Right lobe of liver (tissue), 6 donors: ENCODE data around the gene CORO2B. TPM values are rescaled to one million over a fixed set of nuclear protein-coding genes. Genes with fewer than 3 reads are reported as not detected.

Source experiments
- ATAC-seq, 4 donors: fragments of 200-7000 bp; cut with Tn5 transposase; one replicate each; pipeline ENCODE4 v1.9.1; 2020; ENCODE audit warnings: mild to moderate bottlenecking in 4 of 4, moderate library complexity in 4 of 4
- DNase-seq, 3 donors: peaks; one replicate each; pipeline ENCODE4 v3.0.0-alpha.2; 2020
- H3K27ac ChIP-seq, 3 donors: fragments of 200-600 bp; one replicate each; pipeline ENCODE4 v1.8.0; 2022
- H3K27me3 ChIP-seq, 2 donors: fragments of 200-600 bp; one replicate each; pipeline ENCODE4 v1.8.0; 2022
- H3K36me3 ChIP-seq, 4 donors: fragments of 200-600 bp; sonication (generic) in 1 of 4; one replicate each; pipeline versions ENCODE4 v1.5.1 to v1.8.0; 2017 to 2022; ENCODE audit warnings: control low read depth in 1 of 4
- H3K4me1 ChIP-seq, 4 donors: fragments of 200-600 bp; sonication (generic) in 1 of 4; one replicate each; pipeline versions ENCODE4 v1.5.1 to v1.8.0; 2017 to 2022; ENCODE audit warnings: control low read depth in 1 of 4
- H3K4me3 ChIP-seq, 3 donors: fragments of 200-600 bp; one replicate each; pipeline ENCODE4 v1.8.0; 2022
- H3K9me3 ChIP-seq, 4 donors: fragments of 200-600 bp; sonication (generic) in 1 of 4; one replicate each; pipeline versions ENCODE4 v1.5.1 to v1.8.0; 2017 to 2022; ENCODE audit warnings: control low read depth in 1 of 4
- CTCF ChIP-seq, 4 donors: fragments of 200-600 bp in 3 of 4; fragments of 450-650 bp in 1 of 4; IDR thresholded peaks; one replicate each; pipeline versions ENCODE4 v1.5.1 to v1.8.0; 2016 to 2022; ENCODE audit warnings: antibody characterized with exemption in 4 of 4, mild to moderate bottlenecking in 2 of 4
- POLR2A ChIP-seq: fragments of 450-650 bp; IDR thresholded peaks from one replicate; pipeline ENCODE4 v1.6.1; 2017; ENCODE audit warnings: antibody characterized with exemption, mild to moderate bottlenecking
- WGBS: methylation state at CpG from one replicate; pipeline ENCODE4 v1.1.6; 2018; ENCODE audit warnings: low coverage, low lambda C conversion rate; ENCODE audit not compliant: insufficient coverage; ENCODE audit errors: missing lambda C conversion rate; 5-methylcytosine and 5-hydroxymethylcytosine counted together
- intact Hi-C, 2 donors: fragments of 100-400 bp; cut with DNase I; formaldehyde crosslinking; loops; one replicate each; pipeline versions ENCODE4 v1.11.2 to v1.14.1; 2022
- total RNA-seq, 6 experiments: library from RNA; depleted of rRNA in 2 of 6; stranded (reverse); fragments of >200 nt in 2 of 6; fragmentation: NEBNext Ultra II Directional in 3 of 6; extraction: Animal tissue kit (Norgen Biotek cat#: 25700) in 3 of 6; gene quantifications; one replicate each; pipeline versions ENCODE4 v1.1.0 to v1.2.4, GENCODE V29; 2016 to 2023
- donor health status: DM: no; HTN: yes; CAD: no.
- donor health status: DM: no; HTN: no; CAD: no.
- donor health status: DM: no; HTN: no; CAD: no.
- donor health status: DM: no; HTN: yes; CAD: no.
- donor health status: DM: no; HTN: yes; CAD: no.

The CORO2B gene
- total RNA-seq, 6 experiments from 2014 or later: 0.18 to 0.68 (median 0.41) TPM

- no peaks in the 10 kb centered on the region for H3K9me3 ChIP-seq
- ATAC-seq: no peak
- no peak for DNase-seq
- WGBS: no CpG with 5 or more reads among the region's 2 CpGs
- no peaks in the 10 kb centered on the region for H3K27me3 ChIP-seq
- peaks cover 0 to 13% (median 0%) of the 10 kb centered on the region in 4 donors for H3K4me1 ChIP-seq
- TF ChIP-seq POLR2A (no peak), CTCF (IDR thresholded peaks at IDR 0.05) (no peak)
- H3K27ac ChIP-seq: no peak overlapping the region
- H3K36me3 ChIP-seq: no peaks in the 10 kb centered on the region
- H3K4me3 ChIP-seq: no peak overlapping the region
- intact Hi-C loops: no loop called here
These were observed 38.2 kb downstream of the CORO2B start for GRCh38 chr15:68617001-68617400.

- no peak for TF ChIP-seq POLR2A
- H3K27ac ChIP-seq: no peak overlapping the region
- H3K4me3 ChIP-seq: no peak overlapping the region
- DNase-seq: no peak
- WGBS: 100% methylated on average over 1 of the region's 1 CpG
- no peaks in the 10 kb centered on the region for H3K27me3 ChIP-seq
- H3K36me3 ChIP-seq: no peaks in the 10 kb centered on the region
- intact Hi-C loops: no loop called here
- no peaks in the 10 kb centered on the region for H3K9me3 ChIP-seq
- ATAC-seq: no peak
- H3K4me1 ChIP-seq: peaks cover 0 to 13% (median 0%) of the 10 kb centered on the region in 4 donors
These were observed 39.0 kb downstream of the CORO2B start for GRCh38 chr15:68617777-68618176.

DNA sequence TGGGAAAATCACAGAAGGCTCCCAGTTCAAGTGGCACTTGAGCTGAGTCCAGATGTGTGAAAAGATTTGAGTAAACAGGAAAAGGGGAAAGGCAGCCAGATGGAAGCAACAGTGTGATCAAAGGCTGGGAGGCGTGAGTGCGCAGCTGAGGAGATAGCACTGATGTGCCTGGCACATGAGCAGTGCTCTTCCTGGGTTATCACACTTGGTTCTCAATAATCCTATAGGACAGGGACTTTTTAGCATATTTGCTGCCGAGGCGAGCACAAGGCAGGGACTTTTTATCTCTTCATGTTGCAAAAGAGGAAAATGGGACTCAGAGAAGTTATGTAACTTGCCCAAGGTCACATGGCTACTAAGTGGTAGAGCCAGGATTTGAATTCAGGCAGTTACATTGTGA is 39.6 kb downstream of the CORO2B start:
- Histone ChIP-seq H3K27me3 (no peaks in the 10 kb centered on the region), H3K27ac (no peak overlapping the region), H3K4me3 (no peak overlapping the region), H3K36me3 (no peaks in the 10 kb centered on the region), H3K9me3 (no peaks in the 10 kb centered on the region), H3K4me1 (peaks cover 0 to 13% (median 0%) of the 10 kb centered on the region in 4 donors)
- intact Hi-C loops: no loop called here
- no peak for TF ChIP-seq CTCF (IDR thresholded peaks at IDR 0.05)
- no peak for TF ChIP-seq POLR2A
- 3% methylated on average over 4 of the region's 4 CpGs for WGBS
- ATAC-seq (peak in 3 of 4 donors; percentile 39 to 57 (median 50)), DNase-seq (no peak)

GRCh38 chr15:68618908-68619698 is 40.3 kb downstream of the CORO2B start:
- 61% methylated on average over 4 of the region's 4 CpGs for WGBS
- no peak for DNase-seq
- no peaks in the 10 kb centered on the region for H3K36me3 ChIP-seq
- intact Hi-C loops: no loop called here
- peaks cover 0 to 13% (median 0%) of the 10 kb centered on the region in 4 donors for H3K4me1 ChIP-seq
- no peak overlapping the region for H3K4me3 ChIP-seq
- H3K27ac ChIP-seq: no peak overlapping the region
- H3K27me3 ChIP-seq: no peaks in the 10 kb centered on the region
- no peak for ATAC-seq
- no peaks in the 10 kb centered on the region for H3K9me3 ChIP-seq
- no peak for TF ChIP-seq CTCF (IDR thresholded peaks at IDR 0.05)
- TF ChIP-seq POLR2A: no peak

- H3K27me3 ChIP-seq: no peaks in the 10 kb centered on the region
- TF ChIP-seq CTCF (IDR thresholded peaks at IDR 0.05) (no peak), POLR2A (no peak)
- ATAC-seq (peak; percentile 75 to 86 (median 84)), DNase-seq (peak; percentile 72 to 92 (median 82))
- H3K4me3 ChIP-seq: no peak overlapping the region
- no peaks in the 10 kb centered on the region for H3K36me3 ChIP-seq
- no peaks in the 10 kb centered on the region for H3K9me3 ChIP-seq
- H3K27ac ChIP-seq: no peak overlapping the region
- intact Hi-C loops: no loop called here
- 49% methylated on average over 3 of the region's 19 CpGs for WGBS
- H3K4me1 ChIP-seq: peaks cover 0 to 13% (median 0%) of the 10 kb centered on the region in 4 donors
These were observed 42.1 kb downstream of the CORO2B start for GRCh38 chr15:68620721-68621527.
